Prostate gland (tissue), 2 donors: ENCODE data around the gene ACTN4. TPM values are rescaled to one million over a fixed set of nuclear protein-coding genes. Genes with fewer than 3 reads are reported as not detected.

ENCODE experiments used
- DNase-seq: peaks from one replicate; pipeline ENCODE4 v3.0.0-alpha.2; 2019; ENCODE audit warnings: low spot score
- H3K27ac ChIP-seq, 2 donors: fragments of 200-600 bp; sonication (generic); 2 replicates each; pipeline ENCODE4 v1.5.1; 2017 to 2019
- H3K27me3 ChIP-seq: fragments of 200-600 bp; sonication (generic); replicated peaks from 2 replicates; pipeline ENCODE4 v1.5.1; 2019; ENCODE audit not compliant: insufficient read depth
- H3K36me3 ChIP-seq, 2 donors: fragments of 200-600 bp; sonication (generic); 1 replicate in 1 of 2; 2 replicates in 1 of 2; pipeline versions ENCODE4 v1.5.1 to v1.8.1; 2017 to 2019
- H3K4me1 ChIP-seq: fragments of 200-600 bp; sonication (generic); replicated peaks from 2 replicates; pipeline ENCODE4 v1.5.1; 2019
- H3K4me3 ChIP-seq, 2 donors: fragments of 200-600 bp; sonication (generic); 2 replicates each; pipeline ENCODE4 v1.5.1; 2017 to 2019
- H3K9me3 ChIP-seq: fragments of 200-600 bp; sonication (generic); 2 replicates; pipeline ENCODE4 v1.5.1; 2017
- POLR2A ChIP-seq: fragments of 450-650 bp; IDR thresholded peaks from one replicate; pipeline ENCODE4 v1.6.1; 2016; ENCODE audit warnings: antibody characterized with exemption, mild to moderate bottlenecking
- POLR2AphosphoS5 ChIP-seq: sonication (generic); formaldehyde crosslinking; IDR thresholded peaks from one replicate; pipeline ENCODE4 v1.6.1; 2017; ENCODE audit warnings: antibody characterized with exemption
- WGBS: methylation state at CpG from one replicate; pipeline ENCODE4 v1.1.5; 2018; 5-methylcytosine and 5-hydroxymethylcytosine counted together
- intact Hi-C: fragments of 100-400 bp; cut with DNase I; formaldehyde crosslinking; loops from one replicate; pipeline ENCODE4 v1.14.2; 2022
- total RNA-seq, 2 donors: library from RNA; depleted of rRNA; stranded (reverse); fragments of >200 nt; gene quantifications; one replicate each; pipeline ENCODE4 v1.1.0, GENCODE V29; 2016
- TF ChIP-seq, protein P1 (sequence below), 4 experiments: fragments of 200-600 bp in 2 of 4; fragments of 450-650 bp in 2 of 4; sonication (generic) in 2 of 4; IDR thresholded peaks; 1 replicate in 3 of 4; 2 replicates in 1 of 4; pipeline ENCODE4 v1.5.1; 2016 to 2019; ENCODE audit warnings: antibody characterized with exemption in 4 of 4, mild to moderate bottlenecking in 2 of 4, moderate library complexity in 2 of 4

The ACTN4 gene
- total RNA-seq, 2 donors from 2014 or later, result 312 to 330 TPM

DNA sequence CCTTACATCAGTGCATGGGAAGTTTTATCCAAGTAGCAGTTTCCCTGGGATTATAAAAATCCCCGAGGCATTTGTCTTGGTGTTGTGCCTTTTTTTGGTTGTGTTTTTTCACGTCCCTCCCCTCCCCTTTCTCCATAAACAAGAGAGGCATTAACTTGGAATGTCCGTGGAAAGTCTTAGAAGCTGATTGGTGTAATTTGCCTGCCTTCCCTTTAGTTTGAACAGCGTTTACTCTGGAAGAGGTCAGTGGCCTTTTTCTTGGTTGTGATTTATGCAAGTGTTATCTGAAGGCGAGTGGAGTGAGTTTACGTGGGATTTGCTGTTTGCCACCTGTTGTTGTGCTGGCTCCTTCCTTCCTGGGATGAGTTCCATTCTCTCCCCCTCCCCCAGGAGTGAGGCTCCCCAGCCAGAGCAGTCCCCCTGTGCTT is 7.2 kb downstream of the ACTN4 start:
- Histone ChIP-seq H3K27me3 (no peaks in the 10 kb centered on the region), H3K9me3 (no peaks in the 10 kb centered on the region), H3K36me3 (no peaks in the 10 kb centered on the region), H3K4me1 (peaks cover 30% of the 10 kb centered on the region), H3K4me3 (no peak overlapping the region), H3K27ac (peak overlapping the region; percentile 94 to 95)
- TF ChIP-seq POLR2A, result no peak
- TF ChIP-seq, protein P1, sequence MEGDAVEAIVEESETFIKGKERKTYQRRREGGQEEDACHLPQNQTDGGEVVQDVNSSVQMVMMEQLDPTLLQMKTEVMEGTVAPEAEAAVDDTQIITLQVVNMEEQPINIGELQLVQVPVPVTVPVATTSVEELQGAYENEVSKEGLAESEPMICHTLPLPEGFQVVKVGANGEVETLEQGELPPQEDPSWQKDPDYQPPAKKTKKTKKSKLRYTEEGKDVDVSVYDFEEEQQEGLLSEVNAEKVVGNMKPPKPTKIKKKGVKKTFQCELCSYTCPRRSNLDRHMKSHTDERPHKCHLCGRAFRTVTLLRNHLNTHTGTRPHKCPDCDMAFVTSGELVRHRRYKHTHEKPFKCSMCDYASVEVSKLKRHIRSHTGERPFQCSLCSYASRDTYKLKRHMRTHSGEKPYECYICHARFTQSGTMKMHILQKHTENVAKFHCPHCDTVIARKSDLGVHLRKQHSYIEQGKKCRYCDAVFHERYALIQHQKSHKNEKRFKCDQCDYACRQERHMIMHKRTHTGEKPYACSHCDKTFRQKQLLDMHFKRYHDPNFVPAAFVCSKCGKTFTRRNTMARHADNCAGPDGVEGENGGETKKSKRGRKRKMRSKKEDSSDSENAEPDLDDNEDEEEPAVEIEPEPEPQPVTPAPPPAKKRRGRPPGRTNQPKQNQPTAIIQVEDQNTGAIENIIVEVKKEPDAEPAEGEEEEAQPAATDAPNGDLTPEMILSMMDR (IDR thresholded peaks at IDR 0.05), result no peak
- TF ChIP-seq POLR2AphosphoS5, result peak; percentile 26
- WGBS, result 8% methylated on average over 6 of the region's 6 CpGs
- intact Hi-C loops, result loop anchor here (5.0 kb wide), 2 partner anchors 38 to 58 kb away; no protein-coding TSS in a partner anchor
- no peak for DNase-seq

DNA sequence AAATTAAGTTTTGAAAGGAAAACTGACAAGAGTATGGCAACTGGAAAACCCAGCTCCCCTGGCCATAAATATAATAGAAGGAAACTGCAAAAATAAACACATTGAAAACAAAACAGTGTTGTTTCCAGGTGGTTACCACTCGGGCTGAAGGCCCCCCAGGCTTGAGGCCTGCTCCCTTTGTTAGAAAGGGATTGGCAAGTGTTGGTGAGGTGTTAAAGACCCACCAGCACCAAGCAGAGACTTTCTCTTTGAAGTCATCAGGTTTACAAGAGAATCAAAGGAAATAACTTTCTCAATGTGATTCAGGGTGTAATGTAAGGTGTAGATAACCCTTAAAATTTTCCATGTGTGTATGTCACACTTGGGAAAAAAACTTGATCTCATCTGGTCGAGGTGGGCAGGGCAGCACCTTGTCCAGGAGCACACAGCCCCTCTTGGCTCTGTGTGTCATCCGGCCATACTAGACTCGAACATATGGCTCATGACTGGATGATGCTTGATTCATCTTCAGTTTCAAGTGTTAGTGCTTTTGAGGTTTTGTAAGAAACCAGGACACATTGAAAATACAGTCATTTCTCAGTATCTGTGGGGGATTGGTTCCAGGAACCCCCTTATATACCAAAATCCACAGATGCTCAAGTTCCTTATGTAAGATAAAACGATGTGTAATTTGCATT is 7.8 kb downstream of the ACTN4 start:
- TF ChIP-seq, protein P1 (IDR thresholded peaks at IDR 0.05), result no peak
- H3K36me3 ChIP-seq, result no peaks in the 10 kb centered on the region
- H3K27ac ChIP-seq, result peak overlapping the region; percentile 94 to 95
- no peak overlapping the region for H3K4me3 ChIP-seq
- H3K9me3 ChIP-seq, result no peaks in the 10 kb centered on the region
- peaks cover 26% of the 10 kb centered on the region for H3K4me1 ChIP-seq
- no peak for DNase-seq
- H3K27me3 ChIP-seq, result no peaks in the 10 kb centered on the region
- intact Hi-C loops, result no loop called here
- WGBS, result 52% methylated on average over 5 of the region's 5 CpGs

DNA sequence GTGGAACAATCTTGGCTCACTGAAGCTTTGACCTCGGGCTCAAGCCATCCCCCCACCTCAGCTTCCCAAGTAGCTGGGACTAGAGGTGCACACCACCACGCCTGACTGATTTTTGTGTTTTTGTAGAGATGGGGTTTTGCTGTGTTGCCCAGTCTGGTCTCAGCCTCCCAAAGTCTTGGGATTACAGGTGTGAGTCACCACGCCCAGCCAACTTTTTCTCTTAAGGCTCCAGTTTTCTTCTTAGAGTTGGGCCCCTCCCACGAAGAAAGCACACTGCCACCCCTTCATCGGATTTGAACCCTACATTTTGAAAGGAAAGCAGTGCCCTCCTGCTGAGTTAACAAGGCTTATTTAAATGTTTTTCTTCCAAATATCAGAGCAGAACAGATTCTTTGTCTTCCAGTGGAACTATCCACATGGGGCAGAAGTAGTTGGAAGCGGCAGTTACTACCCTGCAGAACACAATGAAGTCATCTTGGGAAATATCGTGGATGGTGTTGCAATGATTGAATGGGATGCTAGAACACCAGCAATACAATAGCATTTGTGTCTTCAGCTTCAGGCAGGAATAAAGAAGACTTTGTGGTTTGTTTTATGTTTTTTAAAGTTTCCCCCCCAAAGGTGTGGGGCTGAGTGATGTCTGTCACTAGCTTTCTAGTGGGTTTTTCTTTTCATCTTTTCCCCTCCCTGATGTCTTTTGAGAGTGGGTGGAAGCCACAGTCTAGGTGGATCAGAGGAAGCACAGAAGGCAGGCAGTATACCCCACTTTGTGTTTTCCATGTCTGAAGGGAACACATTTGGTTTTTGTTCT is 8.9 kb downstream of the ACTN4 start:
- no peaks in the 10 kb centered on the region for H3K36me3 ChIP-seq
- WGBS, result 63% methylated on average over 7 of the region's 7 CpGs
- TF ChIP-seq POLR2A, result no peak
- TF ChIP-seq, protein P1 (IDR thresholded peaks at IDR 0.05), result no peak
- TF ChIP-seq POLR2AphosphoS5, result no peak
- peaks cover 32% of the 10 kb centered on the region for H3K4me1 ChIP-seq
- H3K4me3 ChIP-seq, result no peak overlapping the region
- H3K9me3 ChIP-seq, result no peaks in the 10 kb centered on the region
- intact Hi-C loops, result no loop called here
- H3K27ac ChIP-seq, result peak overlapping the region; percentile 89 to 95
- no peaks in the 10 kb centered on the region for H3K27me3 ChIP-seq
- DNase-seq, result no peak

DNA sequence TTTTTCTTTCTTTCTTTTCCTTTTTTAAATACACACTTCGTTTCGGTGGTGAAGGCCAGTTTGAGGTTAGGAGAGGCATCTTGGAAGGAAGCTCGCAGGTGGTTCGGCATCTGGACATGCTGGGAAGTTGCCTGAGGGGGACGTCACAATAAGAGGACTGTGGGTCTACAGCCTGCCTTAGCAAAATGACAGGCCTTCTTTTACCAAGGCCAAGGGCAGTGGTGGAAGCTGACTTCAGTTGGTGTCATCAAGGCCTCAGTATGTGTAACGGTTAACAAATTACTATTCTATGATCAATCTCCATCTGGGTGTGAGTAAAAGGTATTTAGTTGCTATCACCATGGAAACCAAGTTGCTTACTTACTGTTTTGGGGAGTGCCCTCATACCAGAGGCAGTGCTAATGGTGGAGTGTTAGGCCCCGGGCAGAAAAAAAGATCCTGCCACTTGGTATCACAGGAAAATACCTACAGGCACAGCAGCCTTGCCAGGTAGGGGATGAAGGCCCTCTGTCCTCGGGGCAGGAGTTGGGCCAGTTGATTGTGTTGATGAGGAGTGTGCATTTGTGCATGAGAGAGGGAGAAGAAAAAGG is 10.3 kb downstream of the ACTN4 start:
- intact Hi-C loops, result no loop called here
- no peak for DNase-seq
- H3K4me3 ChIP-seq, result no peak overlapping the region
- no peaks in the 10 kb centered on the region for H3K9me3 ChIP-seq
- peak overlapping the region; percentile 89 to 95 for H3K27ac ChIP-seq
- 38% methylated on average over 8 of the region's 8 CpGs for WGBS
- no peaks in the 10 kb centered on the region for H3K27me3 ChIP-seq
- no peaks in the 10 kb centered on the region for H3K36me3 ChIP-seq
- H3K4me1 ChIP-seq, result peaks cover 24% of the 10 kb centered on the region
- no peak for TF ChIP-seq POLR2A
- no peak for TF ChIP-seq POLR2AphosphoS5
- TF ChIP-seq, protein P1 (IDR thresholded peaks at IDR 0.05), result no peak
